IPS-15b (cell line): ENCODE results near the gene PDE6C.

Experiments
- H3K27me3 ChIP-seq: one replicate; pipeline ENCODE4 v1.6.1; 2013; ENCODE audit warnings: low read length; ENCODE audit not compliant: control insufficient read depth, insufficient read depth
- H3K36me3 ChIP-seq: one replicate; pipeline ENCODE4 v1.6.1; 2013; ENCODE audit warnings: low read length; ENCODE audit not compliant: control insufficient read depth, insufficient read depth
- H3K4me1 ChIP-seq: one replicate; pipeline ENCODE4 v1.6.1; 2013; ENCODE audit warnings: mild to moderate bottlenecking, low read length; ENCODE audit not compliant: control insufficient read depth, insufficient read depth
- H3K4me3 ChIP-seq: one replicate; pipeline ENCODE4 v1.5.1; 2013; ENCODE audit warnings: low read depth, low read length
- H3K9ac ChIP-seq: one replicate; pipeline ENCODE4 v1.6.1; 2013; ENCODE audit warnings: low read depth, mild to moderate bottlenecking, low read length
- H3K9me3 ChIP-seq: one replicate; pipeline ENCODE4 v1.6.1; 2013; ENCODE audit warnings: mild to moderate bottlenecking, low read length; ENCODE audit not compliant: control insufficient read depth, insufficient read depth

Gene PDE6C

DNA sequence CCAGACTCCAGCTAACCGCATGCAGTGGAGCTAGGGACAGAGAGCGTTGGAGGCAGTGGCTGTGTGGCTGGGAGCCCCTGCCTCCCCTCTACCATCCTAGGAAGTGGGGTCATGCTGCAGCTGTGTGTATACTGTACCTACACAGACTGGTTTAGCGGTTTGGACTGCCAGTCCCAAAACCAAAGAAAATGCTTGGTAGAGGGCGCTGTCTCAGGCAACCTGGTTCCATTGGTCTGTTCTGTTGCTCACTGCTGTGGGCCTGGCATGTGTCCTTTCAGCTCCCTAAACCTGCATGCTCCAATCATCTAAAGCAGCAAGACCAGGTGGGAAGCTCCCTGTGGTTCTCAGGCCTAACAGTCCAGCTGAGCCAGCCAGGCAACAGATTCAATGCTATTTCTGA is 15.8 kb upstream of the PDE6C start:
- no peaks in the 10 kb centered on the region for H3K36me3 ChIP-seq

DNA sequence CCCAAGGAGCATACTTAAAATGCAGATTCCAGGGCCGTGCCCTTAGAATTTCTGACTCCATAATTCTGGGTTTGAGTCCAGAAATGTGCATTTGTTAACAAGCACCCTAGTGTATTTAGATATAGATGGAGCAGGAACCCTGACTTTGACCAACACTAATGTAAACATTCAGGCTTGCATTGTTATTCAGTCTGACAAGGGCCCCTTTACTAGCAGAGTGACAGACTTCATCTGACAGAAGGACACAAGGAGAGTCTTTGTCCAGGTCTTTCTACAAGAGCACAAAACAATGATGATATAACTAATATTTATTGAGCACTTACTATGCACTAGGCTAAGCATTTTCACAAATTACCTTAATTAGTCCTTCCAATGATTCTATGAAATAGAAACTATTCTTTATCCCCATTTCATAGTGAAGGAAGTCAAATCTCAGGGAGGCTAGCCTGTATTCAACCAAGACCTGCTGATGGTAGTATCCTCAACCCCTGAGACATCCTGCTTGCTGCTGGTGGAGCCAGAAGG is 15.2 kb upstream of the PDE6C start:
- H3K27me3 ChIP-seq, result peaks cover 40% of the 10 kb centered on the region
- H3K4me1 ChIP-seq, result peaks cover 3% of the 10 kb centered on the region
- H3K9me3 ChIP-seq, result no peaks in the 10 kb centered on the region
- H3K9ac ChIP-seq, result no peak overlapping the region
- H3K36me3 ChIP-seq, result no peaks in the 10 kb centered on the region
- no peak overlapping the region for H3K4me3 ChIP-seq

More for the DNA sequence above, 15.8 kb upstream of the PDE6C start:
- no peak overlapping the region for H3K9ac ChIP-seq
- H3K9me3 ChIP-seq, result no peaks in the 10 kb centered on the region
- H3K27me3 ChIP-seq, result peaks cover 34% of the 10 kb centered on the region
- peaks cover 8% of the 10 kb centered on the region for H3K4me1 ChIP-seq
- H3K4me3 ChIP-seq, result no peak overlapping the region

DNA sequence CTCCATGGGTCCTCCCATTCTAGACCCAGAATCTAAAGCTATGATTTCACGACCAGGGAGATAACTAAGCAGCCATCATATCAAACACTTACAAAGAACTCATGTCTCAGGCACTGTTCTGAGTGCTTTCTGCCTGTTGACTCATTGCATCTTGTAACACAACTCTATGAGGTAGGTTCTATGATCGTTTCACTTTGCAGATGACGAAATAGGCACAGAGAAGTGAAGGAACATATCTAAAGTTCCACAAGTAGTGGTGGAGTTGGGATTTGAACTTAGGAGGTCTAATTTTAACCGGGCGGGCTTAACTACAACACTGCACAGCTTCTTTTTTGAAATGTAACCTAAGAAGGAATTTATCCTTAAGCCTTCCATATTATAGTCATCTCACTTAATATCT is 14.2 kb upstream of the PDE6C start:
- Histone ChIP-seq H3K9me3 (no peaks in the 10 kb centered on the region), H3K27me3 (peaks cover 50% of the 10 kb centered on the region), H3K9ac (no peak overlapping the region), H3K4me3 (no peak overlapping the region), H3K4me1 (no peaks in the 10 kb centered on the region), H3K36me3 (no peaks in the 10 kb centered on the region)

DNA sequence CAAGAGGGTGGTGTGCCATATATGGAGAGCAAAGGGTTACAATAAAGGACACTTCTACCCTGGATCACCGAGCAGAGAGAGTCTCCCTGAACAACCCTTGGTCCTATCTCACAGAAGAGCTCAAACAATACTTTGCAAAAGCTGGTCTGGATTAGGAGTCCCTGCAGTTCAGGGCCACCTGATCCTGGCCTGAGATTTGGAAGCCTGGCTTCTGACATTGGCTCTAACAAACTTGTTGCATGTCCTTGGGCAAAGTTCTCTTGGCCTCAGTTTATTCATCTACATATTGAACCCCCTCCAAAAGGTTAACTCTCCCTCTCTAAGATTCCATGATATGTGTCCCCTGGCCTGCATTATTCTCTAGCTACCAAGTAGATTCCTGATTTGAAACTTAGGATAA is 13.0 kb upstream of the PDE6C start:
- Histone ChIP-seq H3K4me3 (no peak overlapping the region), H3K4me1 (no peaks in the 10 kb centered on the region), H3K27me3 (peaks cover 60% of the 10 kb centered on the region), H3K9me3 (no peaks in the 10 kb centered on the region), H3K36me3 (no peaks in the 10 kb centered on the region), H3K9ac (no peak overlapping the region)

DNA sequence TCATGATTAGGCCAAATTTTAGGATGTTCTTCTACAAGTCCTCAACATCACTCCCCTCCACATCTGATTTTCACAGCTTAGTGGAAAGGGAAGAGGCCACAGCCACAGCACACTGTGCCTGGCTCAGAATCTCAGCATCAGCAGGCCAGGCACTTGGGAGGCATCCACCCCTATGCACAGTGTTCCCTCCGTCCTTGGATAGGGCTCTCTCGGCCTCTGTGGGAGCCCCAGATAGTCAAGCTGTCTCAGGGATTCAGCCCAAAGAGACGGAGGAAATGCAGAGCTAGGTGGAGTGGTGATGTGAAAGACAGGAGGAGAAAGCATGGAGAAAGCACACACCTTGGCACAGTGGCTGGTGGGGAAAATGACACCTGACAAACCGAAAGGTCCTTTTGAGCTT is 12.6 kb upstream of the PDE6C start:
- Histone ChIP-seq H3K4me3 (peak overlapping the region; percentile 39), H3K27me3 (peaks cover 63% of the 10 kb centered on the region), H3K36me3 (no peaks in the 10 kb centered on the region), H3K9me3 (no peaks in the 10 kb centered on the region), H3K9ac (no peak overlapping the region), H3K4me1 (no peaks in the 10 kb centered on the region)

DNA sequence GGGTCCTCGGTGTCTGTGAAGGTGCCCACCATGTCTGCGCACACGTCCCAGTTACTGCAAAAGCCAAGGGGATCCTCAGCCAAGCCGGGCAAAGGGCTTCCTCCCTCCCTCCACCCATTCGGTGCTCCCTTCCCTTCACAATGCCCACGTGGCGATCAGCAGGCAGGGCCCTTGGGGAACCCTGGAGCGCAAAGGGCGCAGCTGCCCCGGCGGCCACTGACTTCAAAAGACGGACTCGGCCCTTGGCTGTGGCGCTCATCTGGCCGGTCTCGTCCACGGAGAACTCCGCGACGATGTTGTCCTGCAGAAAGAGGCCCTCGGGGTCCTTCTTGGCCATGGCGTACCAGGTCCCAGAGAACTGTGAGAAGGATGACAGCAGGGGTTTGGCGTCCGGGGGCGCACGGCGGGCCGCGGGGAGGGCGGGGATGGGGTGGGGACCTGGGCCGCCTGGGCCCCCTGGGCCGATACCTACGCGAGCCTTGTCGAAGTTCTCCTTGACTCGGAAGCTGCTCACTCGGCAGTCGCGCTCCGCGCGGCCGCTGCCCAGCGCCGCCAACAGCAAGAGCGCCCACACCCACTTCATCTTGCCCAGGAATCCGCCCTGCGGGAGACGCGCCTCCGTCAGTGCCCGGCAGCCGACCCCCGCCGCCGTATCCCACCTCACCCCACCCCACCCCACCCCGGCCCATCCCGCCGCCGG is 11.7 kb upstream of the PDE6C start:
- peak overlapping the region; percentile 39 for H3K4me3 ChIP-seq
- H3K9ac ChIP-seq, result no peak overlapping the region
- no peaks in the 10 kb centered on the region for H3K36me3 ChIP-seq
- H3K4me1 ChIP-seq, result no peaks in the 10 kb centered on the region
- H3K27me3 ChIP-seq, result peaks cover 63% of the 10 kb centered on the region
- no peaks in the 10 kb centered on the region for H3K9me3 ChIP-seq

DNA sequence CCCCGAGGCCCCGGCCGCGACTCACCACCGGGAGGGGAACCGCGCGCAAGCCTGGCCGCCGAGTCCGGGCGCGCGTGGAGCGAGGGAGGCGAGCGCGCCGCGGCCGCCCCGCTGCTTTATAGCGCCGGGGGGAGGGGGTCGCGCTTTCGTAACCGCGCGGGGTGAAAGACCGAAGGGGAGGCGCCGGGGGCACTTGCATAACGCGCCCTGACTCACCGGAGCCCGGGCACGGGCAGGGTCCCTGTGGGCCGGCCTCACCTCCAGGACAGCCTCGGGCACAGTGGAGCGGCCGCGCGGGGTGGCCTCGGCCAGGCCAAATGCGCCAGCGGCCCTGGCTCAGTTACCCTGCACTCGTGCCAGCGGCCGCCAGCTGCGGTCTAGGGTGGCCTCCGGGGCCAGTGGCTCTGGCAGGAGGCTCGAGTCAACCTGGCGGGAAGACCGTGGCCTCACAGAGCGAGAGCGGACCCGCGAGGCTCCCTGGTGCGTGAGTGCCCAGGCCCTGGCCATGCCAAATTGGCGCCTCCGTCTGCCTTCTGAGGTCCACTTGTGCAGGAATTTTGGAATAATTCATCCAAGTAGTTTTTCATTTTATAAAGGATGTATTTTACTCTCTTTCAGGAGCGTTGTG is 11.1 kb upstream of the PDE6C start, which contains the start of gene RBP4:
Gene RBP4 (minus strand): TSS at position 90 of the 628 bp plus-strand sequence. CDS start 207 bp downstream, outside the sequence.
- peaks cover 63% of the 10 kb centered on the region for H3K27me3 ChIP-seq
- no peaks in the 10 kb centered on the region for H3K9me3 ChIP-seq
- H3K4me1 ChIP-seq, result no peaks in the 10 kb centered on the region
- no peak within 1 kb of the TSS for H3K9ac ChIP-seq
- H3K4me3 ChIP-seq, result peak within 1 kb of the TSS; percentile 39
- no peaks in the 10 kb centered on the region for H3K36me3 ChIP-seq

DNA sequence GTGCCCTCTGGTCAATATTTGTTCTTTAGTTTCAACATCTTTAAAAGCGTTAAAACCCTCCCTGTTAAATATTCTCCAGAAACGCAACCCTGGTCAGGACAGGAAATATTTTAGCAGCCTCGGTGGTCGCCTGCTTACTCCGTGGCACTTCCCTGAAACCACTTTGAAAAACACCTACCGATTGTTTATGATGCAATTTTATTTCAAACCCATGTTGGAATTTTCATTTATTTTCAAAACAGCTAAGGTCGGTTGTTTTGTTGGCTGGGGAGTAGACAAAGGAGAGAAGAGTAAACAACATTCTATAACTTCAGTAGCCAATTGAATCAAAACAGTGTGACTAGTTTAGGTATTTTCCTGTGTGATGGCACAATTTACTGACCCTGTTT is 10.6 kb upstream of the PDE6C start:
- Histone ChIP-seq H3K4me3 (peak overlapping the region; percentile 39), H3K9ac (no peak overlapping the region), H3K36me3 (no peaks in the 10 kb centered on the region), H3K4me1 (no peaks in the 10 kb centered on the region), H3K9me3 (no peaks in the 10 kb centered on the region), H3K27me3 (peaks cover 63% of the 10 kb centered on the region)

DNA sequence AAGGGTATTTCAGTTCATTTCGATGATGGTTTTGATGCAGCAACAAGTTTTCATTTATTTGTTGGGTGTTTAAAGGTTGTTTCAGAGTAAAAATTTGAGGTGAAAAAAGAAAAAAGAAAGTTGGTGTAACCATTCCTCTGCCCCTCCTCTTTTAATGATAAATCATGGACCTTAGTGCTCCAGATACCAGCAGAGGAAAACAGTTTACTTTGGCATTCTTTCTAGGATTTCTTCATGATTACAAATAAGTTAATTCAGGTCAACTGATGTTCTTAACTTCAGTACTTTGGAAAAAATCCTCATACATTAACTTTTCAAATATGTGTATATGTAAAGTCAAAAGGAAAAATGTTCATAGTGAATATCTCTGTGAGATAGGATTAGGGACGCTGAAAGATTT is 9.3 kb upstream of the PDE6C start:
- Histone ChIP-seq H3K4me3 (no peak overlapping the region), H3K36me3 (no peaks in the 10 kb centered on the region), H3K9ac (no peak overlapping the region), H3K4me1 (no peaks in the 10 kb centered on the region), H3K9me3 (no peaks in the 10 kb centered on the region), H3K27me3 (peaks cover 56% of the 10 kb centered on the region)

DNA sequence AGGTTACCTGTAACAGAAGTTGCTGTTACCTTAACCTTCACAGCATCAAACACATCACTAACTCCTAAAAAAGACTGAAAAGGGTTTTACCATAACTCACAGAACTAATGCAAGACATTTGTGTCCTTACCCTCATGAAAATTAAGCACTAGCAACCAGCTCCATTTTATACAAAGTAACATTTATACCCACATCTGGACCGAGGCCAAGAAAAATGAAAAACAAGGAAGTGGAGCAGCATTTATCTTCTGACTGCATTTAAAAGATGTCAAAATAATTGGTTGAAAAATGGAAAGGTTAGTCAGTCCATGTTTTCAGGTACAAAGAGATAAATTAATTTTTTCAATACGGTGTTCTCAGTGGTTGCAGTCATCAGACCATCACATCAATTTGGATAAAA is 8.2 kb upstream of the PDE6C start:
- no peaks in the 10 kb centered on the region for H3K4me1 ChIP-seq
- H3K27me3 ChIP-seq, result peaks cover 52% of the 10 kb centered on the region
- no peak overlapping the region for H3K9ac ChIP-seq
- H3K36me3 ChIP-seq, result no peaks in the 10 kb centered on the region
- no peaks in the 10 kb centered on the region for H3K9me3 ChIP-seq
- H3K4me3 ChIP-seq, result no peak overlapping the region

DNA sequence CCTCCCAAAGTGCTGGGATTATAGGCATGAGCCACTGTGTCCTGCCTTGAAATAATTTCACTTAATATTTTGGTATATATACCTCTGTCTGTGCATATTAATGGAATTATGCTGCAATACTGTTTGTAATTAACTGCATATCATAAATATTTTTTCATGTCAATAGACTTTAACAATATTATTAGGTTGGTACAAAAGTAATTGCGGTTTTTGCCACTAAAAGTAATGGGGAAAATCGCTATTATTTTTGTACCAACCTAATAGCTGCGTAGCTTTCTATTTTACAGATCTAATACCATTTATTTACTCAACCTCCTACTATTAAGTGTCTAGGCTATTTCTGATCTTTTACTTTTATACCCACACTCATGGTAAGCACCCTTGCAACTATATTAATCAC is 3.9 kb upstream of the PDE6C start:
- Histone ChIP-seq H3K9me3 (no peaks in the 10 kb centered on the region), H3K4me3 (no peak overlapping the region), H3K27me3 (peaks cover 12% of the 10 kb centered on the region), H3K4me1 (no peaks in the 10 kb centered on the region), H3K36me3 (no peaks in the 10 kb centered on the region), H3K9ac (no peak overlapping the region)

DNA sequence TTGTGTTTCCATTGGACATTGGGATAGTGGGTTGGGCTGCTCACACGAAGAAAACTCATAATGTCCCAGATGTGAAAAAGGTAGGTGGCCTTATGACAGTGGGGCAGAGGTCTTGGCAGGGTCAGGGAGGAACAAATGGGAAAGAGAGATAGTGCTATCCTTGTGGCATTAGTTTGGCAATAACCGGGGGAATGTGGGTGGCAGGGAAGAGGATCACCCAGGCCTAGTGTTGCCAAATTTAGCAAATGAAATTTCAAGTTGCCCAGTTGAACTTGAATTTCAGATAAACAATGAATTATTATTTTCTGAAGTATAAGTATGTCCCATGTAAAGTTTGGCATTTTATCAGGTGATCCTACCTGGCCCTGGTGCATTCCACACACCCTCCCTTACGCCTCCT is 789 bp downstream of the PDE6C start:
- H3K4me1 ChIP-seq, result no peaks in the 10 kb centered on the region
- no peaks in the 10 kb centered on the region for H3K27me3 ChIP-seq
- H3K4me3 ChIP-seq, result no peak overlapping the region
- H3K9me3 ChIP-seq, result no peaks in the 10 kb centered on the region
- no peak overlapping the region for H3K9ac ChIP-seq
- H3K36me3 ChIP-seq, result no peaks in the 10 kb centered on the region
